Thyroid gland (tissue), 4 donors: ENCODE measurements around the gene AGAP2. TPM values are rescaled to one million over a fixed set of nuclear protein-coding genes. Genes with fewer than 3 reads are reported as not detected.
A peak's percentile ranks its signal among the peaks of the same experiment; 100 is the strongest.

Experiments used
- DNase-seq, 2 donors: peaks; one replicate each; pipeline ENCODE4 v3.0.0-alpha.2; 2019
- H3K27ac ChIP-seq, 3 donors: fragments of 200-600 bp; sonication (generic); 1 replicate in 2 of 3; 2 replicates in 1 of 3; pipeline ENCODE4 v1.5.1; 2016 to 2019; ENCODE audit warnings: mild to moderate bottlenecking in 1 of 3, moderate library complexity in 1 of 3
- H3K27me3 ChIP-seq: fragments of 200-600 bp; sonication (generic); one replicate; pipeline ENCODE4 v1.5.1; 2019
- H3K36me3 ChIP-seq, 2 donors: fragments of 200-600 bp; sonication (generic); one replicate each; pipeline ENCODE4 v1.5.1; 2016 to 2019
- H3K4me1 ChIP-seq, 2 donors: fragments of 200-600 bp; sonication (generic); one replicate each; pipeline ENCODE4 v1.5.1; 2017 to 2019
- H3K4me3 ChIP-seq, 3 donors: fragments of 200-600 bp; sonication (generic); replicated peaks in 1 of 3; 1 replicate in 2 of 3; 2 replicates in 1 of 3; pipeline ENCODE4 v1.5.1; 2016; ENCODE audit warnings: mild to moderate bottlenecking in 1 of 3
- H3K9me3 ChIP-seq: fragments of 200-600 bp; sonication (generic); one replicate; pipeline ENCODE4 v1.5.1; 2017
- POLR2A ChIP-seq, 2 donors: fragments of 450-650 bp; IDR thresholded peaks; one replicate each; pipeline ENCODE4 v1.6.1; 2017; ENCODE audit warnings: antibody characterized with exemption in 2 of 2, mild to moderate bottlenecking in 2 of 2, moderate library complexity in 1 of 2
- WGBS, 2 donors: methylation state at CpG; one replicate each; pipeline ENCODE4 v1.1.5; 2017; 5-methylcytosine and 5-hydroxymethylcytosine counted together
- intact Hi-C: fragments of 100-400 bp; cut with DNase I; formaldehyde crosslinking; loops from one replicate; pipeline ENCODE4 v1.15.1; 2023
- total RNA-seq, 4 donors: library from RNA; depleted of rRNA; stranded (reverse); fragments of >200 nt; gene quantifications; one replicate each; pipeline ENCODE4 v1.2.3, GENCODE V29; 2016
- TF ChIP-seq, protein P1 (sequence below), 6 experiments: fragments of 200-600 bp in 3 of 6; fragments of 450-650 bp in 3 of 6; sonication (generic) in 3 of 6; IDR thresholded peaks; one replicate each; pipeline ENCODE4 v1.5.1; 2016 to 2019; ENCODE audit warnings: antibody characterized with exemption in 6 of 6, mild to moderate bottlenecking in 2 of 6, inconsistent platforms in 1 of 6, moderate library complexity in 1 of 6

Gene AGAP2
- total RNA-seq, 4 donors from 2014 or later: 0.45 to 1.3 (median 0.80) TPM

DNA sequence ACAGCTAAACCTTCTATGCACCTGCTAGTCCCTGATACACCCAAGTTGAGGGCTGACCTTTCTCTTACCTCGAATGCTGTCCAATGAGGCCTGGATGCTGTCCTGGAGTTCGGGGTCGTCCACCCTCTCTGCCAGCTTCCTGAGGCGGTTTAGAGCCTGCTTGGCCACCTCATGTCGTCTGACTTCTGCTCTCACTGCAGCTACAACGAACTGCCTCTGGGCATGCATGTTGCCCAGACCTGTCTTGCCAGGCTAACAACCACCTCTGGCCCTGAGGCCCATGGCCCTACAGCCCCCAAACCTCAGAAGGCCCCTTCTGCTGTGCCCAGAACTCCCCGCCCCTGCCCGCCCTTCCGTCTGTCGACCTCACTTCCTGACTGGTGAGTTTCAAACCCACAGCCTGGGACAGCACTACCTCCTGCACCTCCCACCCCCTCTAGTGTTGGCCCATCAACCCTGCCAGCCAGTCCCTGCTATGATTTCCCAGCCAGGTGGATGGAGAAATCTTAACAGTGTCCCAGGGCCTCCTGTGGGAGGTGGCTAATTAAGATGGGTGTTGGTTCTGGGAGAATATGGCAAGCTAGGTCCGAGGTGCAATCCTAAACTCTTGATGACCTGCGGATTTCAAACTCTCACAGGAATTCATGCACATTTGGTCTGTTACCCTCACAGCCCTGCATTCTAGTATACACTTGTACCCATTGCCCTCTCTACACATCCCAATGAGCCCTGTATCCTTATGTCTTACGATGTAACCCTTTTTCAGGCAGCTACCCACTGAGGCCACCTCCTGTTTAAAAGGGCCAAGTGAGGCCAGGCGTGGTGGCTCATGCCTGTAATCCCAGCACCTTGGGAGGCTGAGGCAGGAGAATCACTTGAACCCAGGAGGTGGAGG, 3.5 kb upstream of the AGAP2 start:
- peaks cover 22% of the 10 kb centered on the region for H3K27me3 ChIP-seq
- H3K9me3 ChIP-seq: no peaks in the 10 kb centered on the region
- H3K4me3 ChIP-seq: no peak overlapping the region
- TF ChIP-seq, protein P1, sequence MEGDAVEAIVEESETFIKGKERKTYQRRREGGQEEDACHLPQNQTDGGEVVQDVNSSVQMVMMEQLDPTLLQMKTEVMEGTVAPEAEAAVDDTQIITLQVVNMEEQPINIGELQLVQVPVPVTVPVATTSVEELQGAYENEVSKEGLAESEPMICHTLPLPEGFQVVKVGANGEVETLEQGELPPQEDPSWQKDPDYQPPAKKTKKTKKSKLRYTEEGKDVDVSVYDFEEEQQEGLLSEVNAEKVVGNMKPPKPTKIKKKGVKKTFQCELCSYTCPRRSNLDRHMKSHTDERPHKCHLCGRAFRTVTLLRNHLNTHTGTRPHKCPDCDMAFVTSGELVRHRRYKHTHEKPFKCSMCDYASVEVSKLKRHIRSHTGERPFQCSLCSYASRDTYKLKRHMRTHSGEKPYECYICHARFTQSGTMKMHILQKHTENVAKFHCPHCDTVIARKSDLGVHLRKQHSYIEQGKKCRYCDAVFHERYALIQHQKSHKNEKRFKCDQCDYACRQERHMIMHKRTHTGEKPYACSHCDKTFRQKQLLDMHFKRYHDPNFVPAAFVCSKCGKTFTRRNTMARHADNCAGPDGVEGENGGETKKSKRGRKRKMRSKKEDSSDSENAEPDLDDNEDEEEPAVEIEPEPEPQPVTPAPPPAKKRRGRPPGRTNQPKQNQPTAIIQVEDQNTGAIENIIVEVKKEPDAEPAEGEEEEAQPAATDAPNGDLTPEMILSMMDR (IDR thresholded peaks at IDR 0.05): no peak
- peaks cover 4 to 5% of the 10 kb centered on the region in 2 donors for H3K36me3 ChIP-seq
- H3K4me1 ChIP-seq: peaks cover 11 to 27% of the 10 kb centered on the region in 2 donors
- H3K27ac ChIP-seq: no peak overlapping the region
- intact Hi-C loops: no loop called here
- DNase-seq: no peak
- WGBS, 2 donors: 46 to 59% methylated on average over 14 of the region's 14 CpGs

DNA sequence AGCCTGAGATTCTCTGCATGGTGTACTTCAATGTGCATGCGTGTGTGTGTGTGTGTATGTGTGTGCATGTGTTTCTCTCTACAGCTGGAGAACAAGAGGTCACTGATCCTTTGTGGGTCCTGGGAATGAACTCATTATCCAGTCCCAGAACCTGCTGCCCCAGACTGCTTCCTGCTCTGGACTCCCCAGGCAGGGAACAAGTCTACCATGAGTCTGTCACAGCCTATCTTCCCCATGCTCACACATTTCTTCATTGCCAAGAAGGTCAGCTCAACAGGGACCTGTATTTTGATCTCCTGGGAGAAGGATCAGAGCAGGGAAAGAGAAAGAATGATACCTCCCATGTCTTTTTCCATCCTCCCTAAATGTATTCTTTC, 2.9 kb upstream of the AGAP2 start:
- Histone ChIP-seq H3K27ac (no peak overlapping the region), H3K9me3 (no peaks in the 10 kb centered on the region), H3K27me3 (peaks cover 28% of the 10 kb centered on the region), H3K4me3 (no peak overlapping the region), H3K4me1 (peaks cover 11 to 34% of the 10 kb centered on the region in 2 donors), H3K36me3 (no peaks in the 10 kb centered on the region)
- 54 to 69% methylated on average over 1 of the region's 1 CpG for WGBS, 2 donors
- TF ChIP-seq, protein P1 (IDR thresholded peaks at IDR 0.05): no peak
- TF ChIP-seq POLR2A (IDR thresholded peaks at IDR 0.05): no peak
- intact Hi-C loops: no loop called here
- no peak for DNase-seq

DNA sequence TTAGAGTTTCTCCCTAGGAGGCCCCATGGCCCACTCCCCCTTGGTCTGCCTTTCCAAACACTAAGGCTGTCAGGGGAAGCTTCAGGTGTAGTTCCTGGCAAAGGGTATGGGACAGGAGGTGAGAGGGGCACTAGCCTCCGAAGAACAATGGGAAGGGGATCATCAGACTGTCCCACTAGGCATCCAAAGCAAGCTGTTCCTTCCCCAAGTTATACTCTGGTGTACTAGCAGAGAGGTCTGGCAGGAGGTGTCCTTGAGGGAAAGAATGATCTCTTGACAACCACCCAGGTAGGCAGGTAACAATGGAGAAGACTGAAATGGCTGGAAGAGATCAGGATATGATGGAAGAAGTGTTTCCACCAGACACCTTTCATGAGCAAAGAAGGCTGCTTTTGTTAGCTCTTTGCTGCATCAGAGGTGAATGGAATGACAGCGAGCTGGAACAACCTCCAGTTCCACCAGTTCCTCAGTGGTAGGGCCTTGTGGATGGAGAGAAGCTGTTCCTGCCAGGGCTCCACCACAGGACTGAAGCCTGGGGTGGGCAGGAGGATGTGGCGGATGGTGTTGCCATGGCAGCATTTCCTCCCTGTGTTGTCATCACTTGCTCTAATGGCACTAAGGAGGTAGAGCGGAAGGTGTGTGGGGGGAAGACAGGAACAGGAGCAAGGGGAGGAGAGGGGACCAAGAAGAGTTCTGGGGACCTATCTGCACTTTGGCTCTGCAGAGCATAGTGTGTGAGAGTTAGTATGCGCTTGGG, 2.3 kb upstream of the AGAP2 start:
- H3K27ac ChIP-seq: no peak overlapping the region
- no peaks in the 10 kb centered on the region for H3K9me3 ChIP-seq
- WGBS, 2 donors: 65 to 68% methylated on average over 5 of the region's 5 CpGs
- H3K4me1 ChIP-seq: peaks cover 11 to 38% of the 10 kb centered on the region in 2 donors
- peak in 1 of 2 donors; percentile 17 for DNase-seq
- intact Hi-C loops: no loop called here
- peaks cover 34% of the 10 kb centered on the region for H3K27me3 ChIP-seq
- H3K4me3 ChIP-seq: no peak overlapping the region
- no peaks in the 10 kb centered on the region for H3K36me3 ChIP-seq
- TF ChIP-seq, protein P1 (IDR thresholded peaks at IDR 0.05): no peak
- no peak for TF ChIP-seq POLR2A (IDR thresholded peaks at IDR 0.05)

DNA sequence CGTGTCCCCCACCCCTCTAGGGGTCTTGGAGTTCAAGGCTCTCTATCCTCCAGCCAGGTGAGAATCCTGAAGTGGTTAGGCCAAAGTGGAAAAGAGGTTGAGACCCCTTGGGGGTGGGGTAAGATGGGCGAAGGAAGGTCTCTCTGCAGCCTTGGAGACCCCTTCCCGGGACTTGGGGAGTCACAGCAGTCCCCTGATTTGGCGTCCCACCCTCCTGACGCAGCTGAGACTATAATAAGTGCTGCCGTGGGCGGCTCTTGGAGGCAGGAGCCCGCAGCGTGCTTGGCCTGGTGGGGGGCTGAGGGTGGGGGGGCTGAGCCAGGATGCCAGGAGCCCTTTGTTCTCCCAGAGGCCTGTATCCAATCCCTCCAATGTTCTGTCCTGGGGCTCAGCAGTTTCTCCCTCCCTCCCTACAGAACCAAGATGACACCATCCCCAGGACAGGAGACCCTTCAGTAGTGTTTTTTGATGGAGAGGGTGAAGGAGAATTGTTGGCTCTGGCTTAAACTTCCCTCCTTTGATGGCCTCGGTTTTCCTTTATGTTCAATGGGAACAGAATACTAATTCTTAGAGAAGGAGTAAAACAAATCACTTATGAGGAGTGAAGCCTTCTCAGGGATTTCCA, 1.5 kb upstream of the AGAP2 start:
- H3K9me3 ChIP-seq: no peaks in the 10 kb centered on the region
- WGBS, 2 donors: 20 to 24% methylated on average over 7 to 9 of the region's 10 CpGs
- peaks cover 11 to 40% of the 10 kb centered on the region in 2 donors for H3K4me1 ChIP-seq
- no peak overlapping the region for H3K27ac ChIP-seq
- no peak for DNase-seq
- H3K27me3 ChIP-seq: peaks cover 40% of the 10 kb centered on the region
- H3K36me3 ChIP-seq: no peaks in the 10 kb centered on the region
- intact Hi-C loops: no loop called here
- TF ChIP-seq POLR2A (IDR thresholded peaks at IDR 0.05): no peak
- H3K4me3 ChIP-seq: no peak overlapping the region

DNA sequence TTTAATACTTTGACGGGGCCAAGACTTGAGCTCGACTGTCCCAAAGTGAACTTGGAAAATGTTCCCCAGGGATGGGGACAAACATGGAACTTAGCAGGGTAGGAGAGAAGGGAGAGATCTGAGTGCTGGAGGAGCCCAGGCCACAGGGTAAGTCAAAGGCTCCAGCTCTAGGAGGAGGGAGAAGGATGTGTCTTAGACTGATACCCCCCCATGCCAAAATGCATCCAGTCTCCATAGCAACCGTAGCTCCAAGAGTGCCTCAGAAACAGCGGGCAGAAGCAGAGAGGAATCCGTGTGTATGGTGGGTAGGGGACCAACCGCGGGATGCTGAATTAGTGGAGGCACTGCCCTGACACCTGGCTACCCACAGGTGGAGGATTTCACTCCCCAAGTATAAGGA, 845 bp upstream of the AGAP2 start:
- no peak for DNase-seq
- WGBS, 2 donors: 8 to 45% methylated on average over 5 to 7 of the region's 7 CpGs
- no peaks in the 10 kb centered on the region for H3K36me3 ChIP-seq
- intact Hi-C loops: no loop called here
- peaks cover 40% of the 10 kb centered on the region for H3K27me3 ChIP-seq
- H3K9me3 ChIP-seq: no peaks in the 10 kb centered on the region
- H3K27ac ChIP-seq: no peak overlapping the region
- TF ChIP-seq, protein P1 (IDR thresholded peaks at IDR 0.05): no peak
- TF ChIP-seq POLR2A (IDR thresholded peaks at IDR 0.05): no peak
- peaks cover 11 to 39% of the 10 kb centered on the region in 2 donors for H3K4me1 ChIP-seq
- no peak overlapping the region for H3K4me3 ChIP-seq
